ENCODE data around the gene GRIK3.

GRIK3 gene

DNA sequence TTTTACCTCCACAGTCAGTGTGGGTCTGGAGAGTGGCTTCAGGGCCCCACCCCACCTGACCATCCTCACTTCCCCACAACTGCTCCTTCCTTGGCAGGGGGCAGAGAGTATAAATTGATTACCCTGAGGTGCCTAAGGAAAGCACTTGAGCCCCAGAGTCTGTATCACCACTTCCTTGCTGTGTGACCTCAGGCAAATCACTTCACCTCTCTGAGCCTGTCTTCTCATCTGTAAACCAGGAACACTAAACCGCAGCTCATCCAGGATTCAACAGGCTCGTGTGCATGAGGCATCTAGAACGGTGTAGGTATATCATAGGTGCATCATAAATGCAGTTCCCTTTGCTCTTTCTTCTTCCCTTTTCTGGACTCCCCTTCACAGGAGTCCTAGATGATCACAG lies 43.4 kb downstream of the GRIK3 start:
- Histone ChIP-seq H3K79me2 (ENCODE audit: insufficient read depth, low read length) (no peaks in the 10 kb centered on the region), H3K9ac (ENCODE audit: low read depth, low read length, poor library complexity, severe bottlenecking) (no peak overlapping the region), H3F3A (ENCODE audit: low read depth) (no peaks in the 10 kb centered on the region), H3K36me3 (ENCODE audit: insufficient read depth, low read length) (no peaks in the 10 kb centered on the region), H2AFZ (ENCODE audit: low read length) (no peak overlapping the region), H3K4me2 (ENCODE audit: low read depth, low read length, poor library complexity, severe bottlenecking) (no peak overlapping the region), H3K27me3 (ENCODE audit: insufficient read depth, low read length, poor library complexity, severe bottlenecking) (no peaks in the 10 kb centered on the region), H3K4me1 (ENCODE audit: insufficient read depth, low read length, poor library complexity, severe bottlenecking) (no peaks in the 10 kb centered on the region), H3K9me2 (replicated peaks; ENCODE audit: low read depth, low read length) (no peaks in the 10 kb centered on the region), H3K4me3 (ENCODE audit: low read length, poor library complexity, severe bottlenecking) (no peak overlapping the region), H3K9me3 (ENCODE audit: insufficient read depth, low read depth, low read length) (no peaks in the 10 kb centered on the region), H4K20me1 (ENCODE audit: insufficient read depth, low read length, poor library complexity, severe bottlenecking) (no peaks in the 10 kb centered on the region)
- TF ChIP-seq CTCF (conservative IDR thresholded peaks at IDR 0.05; ENCODE audit: low read length) (no peak), EZH2phosphoT487 (IDR thresholded peaks at IDR 0.05; ENCODE audit: borderline replicate concordance) (no peak)

- Histone ChIP-seq H3F3A (ENCODE audit: low read depth) (no peaks in the 10 kb centered on the region), H3K36me3 (ENCODE audit: insufficient read depth, low read length) (no peaks in the 10 kb centered on the region), H3K4me2 (ENCODE audit: low read depth, low read length, poor library complexity, severe bottlenecking) (no peak overlapping the region), H3K79me2 (ENCODE audit: insufficient read depth, low read length) (no peaks in the 10 kb centered on the region), H3K4me3 (ENCODE audit: low read length, poor library complexity, severe bottlenecking) (no peak overlapping the region), H3K9me2 (replicated peaks; ENCODE audit: low read depth, low read length) (no peaks in the 10 kb centered on the region), H2AFZ (ENCODE audit: low read length) (no peak overlapping the region), H4K20me1 (ENCODE audit: insufficient read depth, low read length, poor library complexity, severe bottlenecking) (no peaks in the 10 kb centered on the region), H3K9ac (ENCODE audit: low read depth, low read length, poor library complexity, severe bottlenecking) (no peak overlapping the region), H3K27me3 (ENCODE audit: insufficient read depth, low read length, poor library complexity, severe bottlenecking) (no peaks in the 10 kb centered on the region), H3K4me1 (ENCODE audit: insufficient read depth, low read length, poor library complexity, severe bottlenecking) (no peaks in the 10 kb centered on the region), H3K9me3 (ENCODE audit: insufficient read depth, low read depth, low read length) (no peaks in the 10 kb centered on the region)
- TF ChIP-seq EZH2phosphoT487 (IDR thresholded peaks at IDR 0.05; ENCODE audit: borderline replicate concordance), result no peak
Measured at GRCh38 chr1:36989241-36989640, 45.1 kb downstream of the GRIK3 start.

GRCh38 chr1:36988741-36989193 lies 45.5 kb downstream of the GRIK3 start:
- no peak overlapping the region for H2AFZ ChIP-seq (ENCODE audit: low read length)
- H3K36me3 ChIP-seq (ENCODE audit: insufficient read depth, low read length), result no peaks in the 10 kb centered on the region
- no peak overlapping the region for H3K4me3 ChIP-seq (ENCODE audit: low read length, poor library complexity, severe bottlenecking)
- H3K4me2 ChIP-seq (ENCODE audit: low read depth, low read length, poor library complexity, severe bottlenecking), result no peak overlapping the region
- no peaks in the 10 kb centered on the region for H3F3A ChIP-seq (ENCODE audit: low read depth)
- no peaks in the 10 kb centered on the region for H3K79me2 ChIP-seq (ENCODE audit: insufficient read depth, low read length)
- H3K4me1 ChIP-seq (ENCODE audit: insufficient read depth, low read length, poor library complexity, severe bottlenecking), result no peaks in the 10 kb centered on the region
- no peaks in the 10 kb centered on the region for H3K9me3 ChIP-seq (ENCODE audit: insufficient read depth, low read depth, low read length)
- H3K9ac ChIP-seq (ENCODE audit: low read depth, low read length, poor library complexity, severe bottlenecking), result no peak overlapping the region
- no peaks in the 10 kb centered on the region for H3K9me2 ChIP-seq (replicated peaks; ENCODE audit: low read depth, low read length)
- no peaks in the 10 kb centered on the region for H4K20me1 ChIP-seq (ENCODE audit: insufficient read depth, low read length, poor library complexity, severe bottlenecking)
- no peak for TF ChIP-seq CTCF (conservative IDR thresholded peaks at IDR 0.05; ENCODE audit: low read length)
- no peak for TF ChIP-seq EZH2phosphoT487 (IDR thresholded peaks at IDR 0.05; ENCODE audit: borderline replicate concordance)
- H3K27me3 ChIP-seq (ENCODE audit: insufficient read depth, low read length, poor library complexity, severe bottlenecking), result no peaks in the 10 kb centered on the region

- H3K79me2 ChIP-seq (ENCODE audit: insufficient read depth, low read length), result no peaks in the 10 kb centered on the region
- no peak overlapping the region for H3K9ac ChIP-seq (ENCODE audit: low read depth, low read length, poor library complexity, severe bottlenecking)
- TF ChIP-seq EZH2phosphoT487 (IDR thresholded peaks at IDR 0.05; ENCODE audit: borderline replicate concordance), result no peak
- TF ChIP-seq CTCF (conservative IDR thresholded peaks at IDR 0.05; ENCODE audit: low read length), result no peak
- no peak overlapping the region for H2AFZ ChIP-seq (ENCODE audit: low read length)
- no peaks in the 10 kb centered on the region for H3K27me3 ChIP-seq (ENCODE audit: insufficient read depth, low read length, poor library complexity, severe bottlenecking)
- no peaks in the 10 kb centered on the region for H4K20me1 ChIP-seq (ENCODE audit: insufficient read depth, low read length, poor library complexity, severe bottlenecking)
- H3K4me2 ChIP-seq (ENCODE audit: low read depth, low read length, poor library complexity, severe bottlenecking), result no peak overlapping the region
- H3K9me3 ChIP-seq (ENCODE audit: insufficient read depth, low read depth, low read length), result no peaks in the 10 kb centered on the region
- no peaks in the 10 kb centered on the region for H3K9me2 ChIP-seq (replicated peaks; ENCODE audit: low read depth, low read length)
- H3K36me3 ChIP-seq (ENCODE audit: insufficient read depth, low read length), result no peaks in the 10 kb centered on the region
- no peaks in the 10 kb centered on the region for H3F3A ChIP-seq (ENCODE audit: low read depth)
- no peaks in the 10 kb centered on the region for H3K4me1 ChIP-seq (ENCODE audit: insufficient read depth, low read length, poor library complexity, severe bottlenecking)
- no peak overlapping the region for H3K4me3 ChIP-seq (ENCODE audit: low read length, poor library complexity, severe bottlenecking)
Measured at GRCh38 chr1:36988321-36988720, 46.0 kb downstream of the GRIK3 start.

All from Loucy (cell line).